Measurements from ENCODE around the gene C17orf50.

The C17orf50 gene

DNA sequence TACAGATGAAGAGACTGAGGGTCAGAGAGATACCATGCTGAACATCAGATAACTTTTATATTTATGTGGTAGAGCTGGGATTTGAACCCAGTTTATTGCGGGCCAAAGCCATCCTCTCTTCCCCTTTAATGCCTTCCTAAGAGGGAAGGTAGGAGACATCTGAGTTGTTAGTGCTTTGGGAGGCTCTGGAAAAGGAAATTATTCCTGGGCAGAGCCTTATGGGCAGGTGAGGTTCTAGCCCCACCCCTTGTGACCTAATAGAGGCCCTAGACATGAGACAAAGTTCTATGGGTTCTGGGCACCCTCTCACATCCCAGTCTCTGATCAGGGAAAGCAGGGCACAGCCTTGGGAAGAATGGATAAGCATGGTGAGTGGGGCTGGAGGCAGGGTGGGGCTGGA, at the start of gene C17orf50:
Gene C17orf50, plus strand, starts transcription at position 301 of the 400 bp plus-strand sequence. Its CDS starts 55 bp downstream, at position 356.
- in situ Hi-C loops (cut with MboI; ENCODE audit: low sequenced_read_pairs) = no loop called here

DNA sequence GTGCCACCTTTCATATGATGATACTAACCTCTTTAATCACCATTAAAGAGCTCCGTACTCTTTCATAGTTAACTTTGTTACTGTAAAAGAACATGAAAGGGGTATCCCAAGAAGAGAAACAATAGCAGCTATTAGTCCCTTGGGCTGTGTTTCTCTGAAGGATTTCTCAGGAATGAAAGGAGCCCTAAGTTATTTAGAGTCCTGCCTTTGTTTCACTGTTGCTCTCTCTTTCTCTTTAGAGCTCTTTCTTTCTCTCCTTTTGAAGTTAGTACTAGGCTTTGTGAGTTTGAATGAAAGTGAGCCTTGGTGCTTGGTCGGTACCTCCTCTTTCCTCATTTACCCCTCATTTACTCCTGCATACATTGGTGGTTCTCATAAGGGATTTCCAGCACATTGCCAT, 49.7 kb upstream of the C17orf50 start:
- in situ Hi-C loops (cut with MboI; ENCODE audit: low sequenced_read_pairs) = no loop called here

DNA sequence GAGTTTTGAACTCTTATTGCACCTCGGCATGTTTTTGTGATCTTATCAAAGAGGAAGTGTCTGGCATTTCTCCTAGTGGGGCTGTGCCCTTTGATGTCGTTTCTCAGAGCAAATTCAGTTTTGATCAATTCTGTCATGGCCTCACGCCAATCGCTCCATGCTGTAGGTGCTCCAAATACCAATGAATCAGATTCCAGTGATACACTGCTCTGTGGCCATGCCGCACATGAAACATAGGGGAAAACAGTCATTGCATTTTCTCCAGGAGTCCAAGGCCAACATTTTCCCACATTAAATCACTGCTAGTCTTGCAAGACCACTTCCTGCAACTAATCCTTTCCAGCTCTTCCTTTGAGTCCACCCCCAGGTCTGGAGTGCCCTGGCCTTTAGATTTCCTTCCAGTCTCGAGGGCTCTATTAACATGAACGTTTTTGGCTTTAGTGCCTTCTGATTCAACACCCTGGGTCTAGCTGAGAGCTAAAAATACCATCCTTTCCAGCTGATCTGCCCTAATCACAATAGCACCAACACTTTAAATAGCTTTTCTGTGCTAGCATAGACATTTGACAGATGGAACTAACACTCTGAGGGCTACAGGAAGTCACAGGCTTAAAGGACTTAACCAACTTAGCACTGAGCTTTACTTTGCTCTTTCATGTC, 47.5 kb upstream of the C17orf50 start:
- in situ Hi-C loops (cut with MboI; ENCODE audit: low sequenced_read_pairs) = no loop called here

DNA sequence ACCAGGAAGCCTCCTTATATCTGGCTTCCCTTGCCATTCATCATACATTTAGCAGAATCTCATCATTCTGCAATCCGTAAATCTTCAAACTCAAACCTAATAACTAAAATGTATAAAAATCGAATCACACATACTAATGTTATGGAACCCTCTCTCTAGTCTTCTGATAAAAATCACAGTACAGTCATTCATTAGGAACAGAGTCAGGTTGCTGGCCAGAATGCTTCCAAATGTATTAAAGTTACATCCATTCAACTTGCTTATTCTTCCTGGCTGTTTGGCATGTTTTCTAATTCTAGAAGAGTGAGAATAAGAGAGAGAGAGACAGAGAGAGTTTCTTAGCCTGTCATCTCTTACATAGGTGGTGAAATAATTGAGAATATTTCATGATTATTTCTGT, 45.7 kb upstream of the C17orf50 start:
- in situ Hi-C loops (cut with MboI; ENCODE audit: low sequenced_read_pairs) = no loop called here

DNA sequence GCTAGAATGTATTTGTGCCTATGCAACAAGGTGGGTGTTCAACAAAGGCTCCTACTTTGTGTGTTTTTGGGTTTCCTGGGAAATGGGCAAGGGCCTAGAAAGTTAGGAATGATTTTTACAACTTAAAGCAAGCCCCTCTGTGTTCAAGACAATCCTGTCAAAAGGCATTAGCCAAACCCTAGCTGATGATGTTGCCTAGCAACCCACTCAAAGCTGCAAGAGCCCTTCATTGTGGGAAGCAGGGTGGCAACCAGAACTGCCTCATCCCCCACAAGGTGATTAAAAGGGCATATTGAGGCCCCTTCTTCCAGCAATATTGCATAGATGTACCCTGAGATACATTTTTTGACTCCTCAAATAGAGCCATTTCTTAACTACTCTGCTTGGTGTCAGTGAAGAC, 45.3 kb upstream of the C17orf50 start:
- in situ Hi-C loops (cut with MboI; ENCODE audit: low sequenced_read_pairs) = no loop called here

DNA sequence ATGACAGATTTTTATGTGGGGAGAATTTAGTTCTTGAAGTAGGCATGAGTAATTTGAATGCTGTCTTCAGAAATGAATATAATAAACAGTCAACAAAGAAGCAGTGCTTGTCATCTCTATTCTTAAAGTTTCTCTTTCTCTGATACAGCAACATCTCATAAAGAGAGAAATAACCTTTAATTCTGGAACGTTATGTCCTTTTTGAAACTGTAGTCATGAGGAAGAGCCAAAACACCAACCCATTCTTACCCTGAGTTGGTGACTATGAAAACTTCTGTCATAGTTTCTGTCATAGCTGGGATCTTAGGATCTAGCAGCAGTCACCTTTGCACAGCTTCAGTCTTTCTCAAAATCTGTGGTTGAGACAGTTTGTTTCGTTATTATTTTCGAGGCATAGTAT, 44.5 kb upstream of the C17orf50 start:
- in situ Hi-C loops (cut with MboI; ENCODE audit: low sequenced_read_pairs) = no loop called here

DNA sequence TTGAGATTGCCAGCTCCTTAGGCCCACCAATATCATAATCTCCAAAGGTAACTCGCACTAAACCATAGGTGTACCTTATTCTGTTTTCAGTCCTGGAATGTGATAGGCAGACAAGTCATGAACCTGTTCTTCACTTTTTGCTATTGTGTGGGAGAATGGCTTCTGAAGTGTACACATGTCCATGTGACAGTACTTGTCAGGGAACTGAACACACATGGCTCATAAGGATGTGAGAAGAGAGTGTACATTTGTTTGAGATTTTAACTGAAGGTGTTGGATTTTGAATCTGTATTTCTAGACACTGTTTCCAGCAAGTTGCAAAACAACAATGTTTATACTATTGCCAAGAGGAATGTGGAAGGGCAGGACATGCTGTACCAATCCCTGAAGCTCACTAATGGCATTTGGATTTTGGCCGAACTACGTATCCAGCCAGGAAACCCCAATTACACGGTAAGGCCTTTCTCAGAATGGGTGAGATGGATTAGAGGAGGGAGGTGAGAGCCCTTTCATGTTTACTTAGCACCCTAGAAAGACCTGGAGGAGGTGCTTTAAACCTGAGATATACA, 43.7 kb upstream of the C17orf50 start:
- in situ Hi-C loops (cut with MboI; ENCODE audit: low sequenced_read_pairs) = no loop called here

DNA sequence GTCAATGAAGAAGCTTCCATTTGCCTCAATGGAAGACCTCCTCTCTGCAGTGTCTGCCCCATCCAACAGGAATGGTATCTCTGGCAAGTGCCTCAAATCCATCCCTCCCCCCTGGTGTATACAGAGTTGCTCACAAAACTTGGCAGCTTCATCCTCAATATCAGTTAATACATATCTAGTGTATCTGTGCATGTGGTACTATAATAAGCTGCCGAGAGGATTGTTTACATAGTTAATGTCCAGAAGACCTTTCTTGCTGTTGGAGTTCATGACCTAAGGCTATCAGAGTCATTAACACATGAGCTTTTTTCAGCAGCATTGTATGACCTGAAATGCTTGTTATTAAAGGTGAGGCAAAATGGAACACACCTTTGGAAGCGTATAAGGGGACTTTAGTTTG, 43.2 kb upstream of the C17orf50 start:
- in situ Hi-C loops (cut with MboI; ENCODE audit: low sequenced_read_pairs) = no loop called here

DNA sequence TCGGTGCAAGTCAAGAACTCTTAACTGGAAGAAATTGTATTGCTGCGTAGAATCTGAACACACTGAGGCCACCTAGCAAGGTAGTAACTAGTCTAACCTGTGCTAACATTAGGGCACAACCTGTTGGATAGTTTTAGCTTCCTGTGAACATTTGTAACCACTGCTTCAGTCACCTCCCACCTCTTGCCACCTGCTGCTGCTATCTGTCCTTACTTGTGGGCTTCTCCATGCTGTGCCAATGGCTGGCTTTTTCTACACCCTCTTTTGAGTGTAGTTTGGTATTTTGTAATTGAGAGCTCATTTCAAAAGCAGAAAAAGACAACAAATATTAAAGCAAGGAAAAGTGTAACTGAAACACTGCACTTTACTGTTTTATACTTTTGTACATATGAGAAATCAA, 37.0 kb upstream of the C17orf50 start:
- in situ Hi-C loops (cut with MboI; ENCODE audit: low sequenced_read_pairs) = no loop called here

DNA sequence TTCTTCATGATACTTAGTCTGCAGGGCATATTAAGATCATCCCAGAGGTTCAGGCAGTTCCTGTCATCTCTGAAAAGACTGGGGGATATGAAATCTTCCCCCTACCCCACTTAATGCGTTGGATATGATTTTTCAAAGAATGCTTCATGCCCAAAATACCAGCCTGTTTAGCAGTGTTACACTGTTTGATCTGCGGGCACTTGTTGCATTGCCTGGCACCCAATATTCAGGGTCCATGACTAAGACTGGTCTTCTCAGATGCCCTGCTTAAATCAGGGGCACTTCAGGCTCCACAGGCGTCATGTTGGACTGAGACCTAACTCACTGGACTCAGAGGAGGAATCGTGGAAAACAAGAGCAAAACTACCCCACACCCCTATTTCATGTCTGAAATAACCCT, 35.6 kb upstream of the C17orf50 start:
- in situ Hi-C loops (cut with MboI; ENCODE audit: low sequenced_read_pairs) = no loop called here

DNA sequence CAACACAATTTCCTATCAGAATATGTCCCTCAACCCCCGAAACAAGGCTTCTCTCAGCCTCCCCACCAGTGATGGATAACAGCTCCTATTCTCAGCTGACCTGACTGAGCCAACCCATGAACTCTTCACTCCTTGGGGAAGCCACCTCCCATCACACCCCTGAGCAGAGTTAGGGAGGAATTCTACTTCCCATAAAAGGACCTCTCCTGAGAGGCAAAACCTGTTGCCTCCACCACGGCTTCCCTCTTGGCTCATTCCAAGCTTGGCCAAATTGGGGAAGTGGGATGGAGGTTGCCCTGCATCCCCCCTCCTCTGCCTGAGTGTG, 34.9 kb upstream of the C17orf50 start:
- in situ Hi-C loops (cut with MboI; ENCODE audit: low sequenced_read_pairs) = no loop called here

DNA sequence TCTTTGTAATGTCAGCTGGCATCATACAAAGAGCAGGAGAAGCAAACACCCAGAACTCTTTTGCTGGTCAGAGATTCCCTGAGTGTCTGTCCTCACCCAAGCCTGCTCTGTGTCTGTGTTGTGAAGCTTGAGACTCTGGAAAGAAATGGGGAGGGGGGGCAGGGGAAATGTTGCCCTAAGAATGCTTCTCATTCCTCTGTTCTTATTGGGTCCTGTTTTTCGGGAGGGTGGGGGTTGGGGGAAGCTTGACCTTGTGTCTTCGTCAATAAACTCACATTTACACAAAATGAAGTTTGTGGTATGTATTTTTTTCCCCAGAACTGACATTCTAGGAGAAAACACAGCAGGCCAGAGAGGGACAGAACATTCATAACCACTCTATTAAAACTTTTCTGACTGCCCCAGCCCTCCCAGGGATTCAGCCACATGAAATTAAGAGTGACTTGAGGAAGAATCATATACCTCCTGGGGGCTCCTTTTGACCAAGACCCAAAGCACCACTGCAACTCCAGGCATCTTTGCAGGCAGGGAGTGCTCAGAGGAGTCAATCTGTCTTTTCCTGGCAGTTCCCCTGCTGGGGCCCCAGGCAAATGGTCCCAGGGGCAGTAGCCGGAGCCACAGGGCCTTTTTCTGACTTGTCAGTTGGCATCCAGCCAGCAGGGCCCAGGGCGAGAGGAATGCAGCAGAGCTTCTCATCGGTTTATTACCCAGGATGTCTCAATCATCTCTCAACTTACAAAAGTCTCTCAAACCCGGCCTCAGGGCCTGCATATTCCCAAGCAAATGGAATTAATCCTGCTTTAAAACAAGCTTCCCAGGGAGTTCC, 34.3 kb upstream of the C17orf50 start:
- in situ Hi-C loops (cut with MboI; ENCODE audit: low sequenced_read_pairs) = no loop called here

DNA sequence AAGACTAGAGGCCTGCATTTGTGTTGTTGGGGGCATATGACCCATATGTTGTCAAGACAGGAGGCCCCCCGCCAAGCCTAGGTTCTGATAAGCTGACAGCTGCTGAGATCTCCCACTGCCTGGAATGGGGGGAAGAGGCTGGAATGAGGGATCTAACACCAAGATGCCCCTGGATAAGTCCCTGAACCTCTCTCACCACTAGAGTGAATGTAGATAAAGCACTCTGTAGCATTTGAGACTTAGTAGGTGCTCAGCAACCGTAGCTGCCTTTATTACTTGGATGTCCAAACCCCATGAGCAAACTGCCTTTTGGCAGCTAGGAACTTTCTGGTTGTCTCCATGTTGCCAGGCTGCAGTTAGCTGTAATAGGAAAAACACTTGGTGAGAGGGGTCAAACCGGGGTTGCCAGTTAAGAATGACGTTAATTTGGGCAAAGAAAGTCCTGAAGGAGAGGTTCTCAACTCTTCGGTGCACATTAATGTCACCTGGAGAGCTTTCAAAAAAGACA, 33.7 kb upstream of the C17orf50 start:
- in situ Hi-C loops (cut with MboI; ENCODE audit: low sequenced_read_pairs) = no loop called here

DNA sequence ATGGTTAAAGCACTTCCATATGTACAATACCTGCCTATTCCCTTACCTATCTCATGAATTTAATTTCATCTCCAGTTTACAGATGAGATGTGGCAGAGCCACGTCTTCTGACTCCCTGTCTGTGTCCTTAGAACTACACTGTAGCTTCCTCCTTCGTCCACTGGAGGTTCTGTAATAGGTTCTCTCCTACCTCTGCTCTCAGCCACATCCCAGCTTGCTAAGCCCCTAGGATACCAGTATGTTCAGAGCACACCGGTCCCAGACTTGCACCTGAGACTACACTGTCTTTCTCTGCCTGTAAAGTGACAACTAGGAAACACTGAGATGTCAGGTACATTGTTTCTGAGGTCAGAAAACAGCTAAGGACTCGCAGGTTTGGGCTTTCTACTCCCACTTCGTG, 33.1 kb upstream of the C17orf50 start:
- in situ Hi-C loops (cut with MboI; ENCODE audit: low sequenced_read_pairs) = no loop called here

DNA sequence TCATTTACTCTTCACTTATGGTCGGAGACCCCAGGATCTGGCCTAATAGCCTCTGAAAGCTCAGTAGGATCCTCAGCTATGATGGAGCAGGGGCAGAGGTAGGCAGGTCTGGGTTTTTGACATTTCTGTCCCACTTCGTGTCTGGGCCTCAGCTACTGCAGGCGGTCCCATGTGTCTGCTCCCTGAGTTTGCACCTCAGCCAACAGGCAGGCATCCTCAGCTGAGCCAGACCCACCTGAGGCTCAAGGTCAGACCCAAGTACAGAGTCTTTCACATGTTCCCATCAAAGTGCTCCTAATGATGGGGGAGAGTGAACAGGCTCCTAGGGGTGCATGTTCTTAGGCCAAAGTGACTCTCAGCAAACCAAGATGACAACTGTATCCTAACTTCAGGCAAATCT, 32.1 kb upstream of the C17orf50 start:
- in situ Hi-C loops (cut with MboI; ENCODE audit: low sequenced_read_pairs) = no loop called here

DNA sequence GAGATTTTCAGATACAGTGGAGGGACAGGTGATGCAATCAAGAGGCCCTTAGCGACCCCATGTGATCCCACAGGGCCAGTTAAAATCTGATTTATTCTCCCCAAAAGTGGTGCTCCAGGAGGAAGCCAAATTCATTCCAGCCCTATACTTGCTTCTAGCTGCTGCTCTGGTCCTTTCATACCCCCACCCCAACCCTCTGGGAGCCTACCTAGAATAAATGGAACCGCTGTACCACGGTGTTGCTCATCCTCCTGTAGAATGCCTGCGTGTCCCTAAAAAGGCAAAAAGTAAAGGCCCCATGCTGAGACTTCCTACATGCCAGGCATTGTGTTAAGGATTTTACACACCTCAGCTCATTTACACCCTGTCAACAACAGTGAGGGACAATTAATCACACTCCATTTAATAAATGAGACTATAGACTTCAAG, 31.3 kb upstream of the C17orf50 start:
- in situ Hi-C loops (cut with MboI; ENCODE audit: low sequenced_read_pairs) = no loop called here

DNA sequence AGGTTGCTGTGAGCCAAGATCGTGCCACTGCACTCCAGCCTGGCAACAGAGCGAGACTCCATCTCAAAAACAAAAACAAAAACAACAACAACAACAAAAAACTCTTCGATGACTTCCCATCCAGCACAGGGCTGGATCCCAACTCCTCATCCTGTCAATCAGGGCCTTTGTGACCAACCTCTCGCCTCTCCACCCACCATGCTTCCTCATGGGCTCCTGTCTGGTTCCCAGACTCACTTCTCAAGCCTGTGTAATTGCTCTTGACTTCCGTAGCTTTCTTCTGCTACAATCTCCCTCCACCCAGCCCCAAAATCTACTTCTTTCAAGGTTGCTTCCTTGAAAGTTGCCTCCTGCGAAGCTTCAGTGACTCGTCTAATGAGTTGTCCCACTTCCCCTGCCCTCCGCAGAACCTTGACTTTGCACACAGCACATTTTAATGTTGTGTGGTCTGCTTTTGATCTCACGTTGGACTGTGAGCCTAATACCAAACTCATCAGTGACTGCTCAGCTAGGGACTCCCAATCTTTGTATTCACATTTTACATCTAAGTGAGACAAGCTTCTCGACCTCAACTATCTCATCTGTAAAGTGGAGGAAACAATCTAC, 30.2 kb upstream of the C17orf50 start:
- in situ Hi-C loops (cut with MboI; ENCODE audit: low sequenced_read_pairs) = no loop called here

DNA sequence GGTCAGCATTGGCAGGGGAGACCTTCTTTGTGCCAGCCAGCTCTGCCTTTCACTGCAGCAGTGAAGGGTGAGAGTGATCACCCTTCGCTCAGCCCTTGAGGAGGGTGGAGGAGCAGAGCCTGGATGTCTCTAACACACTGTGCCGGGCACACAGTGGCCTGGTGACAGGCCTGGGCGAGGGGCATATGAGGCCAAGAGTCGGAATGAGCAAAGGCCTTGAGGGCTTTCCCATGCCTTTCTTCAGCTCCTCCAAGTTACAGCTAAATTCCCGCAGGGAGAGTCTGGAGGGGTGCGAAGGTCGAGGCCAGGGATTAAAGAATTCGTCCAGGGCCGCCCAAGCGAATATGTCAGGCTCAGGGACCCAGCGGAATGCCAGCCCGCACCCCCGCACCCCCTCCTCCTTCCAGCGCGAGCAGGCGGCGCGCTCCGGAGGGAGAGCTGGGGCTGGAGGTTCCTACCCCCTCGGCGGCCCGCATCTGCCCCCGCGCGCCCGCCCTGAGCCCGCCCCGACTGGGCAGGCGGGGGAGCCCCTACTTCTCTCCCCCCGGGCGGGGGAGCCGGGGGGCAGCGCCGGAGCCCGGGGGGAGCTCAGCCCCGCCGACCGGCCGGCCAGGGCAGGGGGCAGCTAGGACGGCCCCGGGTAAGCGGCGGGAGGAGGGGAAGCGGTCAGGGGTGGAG, 29.3 kb upstream of the C17orf50 start, which contains the start of gene RASL10B:
Gene RASL10B, plus strand, starts transcription at position 401 of the 678 bp plus-strand sequence. CDS start 3,546 bp downstream, outside the sequence.
- in situ Hi-C loops (cut with MboI; ENCODE audit: low sequenced_read_pairs) = no loop called here

DNA sequence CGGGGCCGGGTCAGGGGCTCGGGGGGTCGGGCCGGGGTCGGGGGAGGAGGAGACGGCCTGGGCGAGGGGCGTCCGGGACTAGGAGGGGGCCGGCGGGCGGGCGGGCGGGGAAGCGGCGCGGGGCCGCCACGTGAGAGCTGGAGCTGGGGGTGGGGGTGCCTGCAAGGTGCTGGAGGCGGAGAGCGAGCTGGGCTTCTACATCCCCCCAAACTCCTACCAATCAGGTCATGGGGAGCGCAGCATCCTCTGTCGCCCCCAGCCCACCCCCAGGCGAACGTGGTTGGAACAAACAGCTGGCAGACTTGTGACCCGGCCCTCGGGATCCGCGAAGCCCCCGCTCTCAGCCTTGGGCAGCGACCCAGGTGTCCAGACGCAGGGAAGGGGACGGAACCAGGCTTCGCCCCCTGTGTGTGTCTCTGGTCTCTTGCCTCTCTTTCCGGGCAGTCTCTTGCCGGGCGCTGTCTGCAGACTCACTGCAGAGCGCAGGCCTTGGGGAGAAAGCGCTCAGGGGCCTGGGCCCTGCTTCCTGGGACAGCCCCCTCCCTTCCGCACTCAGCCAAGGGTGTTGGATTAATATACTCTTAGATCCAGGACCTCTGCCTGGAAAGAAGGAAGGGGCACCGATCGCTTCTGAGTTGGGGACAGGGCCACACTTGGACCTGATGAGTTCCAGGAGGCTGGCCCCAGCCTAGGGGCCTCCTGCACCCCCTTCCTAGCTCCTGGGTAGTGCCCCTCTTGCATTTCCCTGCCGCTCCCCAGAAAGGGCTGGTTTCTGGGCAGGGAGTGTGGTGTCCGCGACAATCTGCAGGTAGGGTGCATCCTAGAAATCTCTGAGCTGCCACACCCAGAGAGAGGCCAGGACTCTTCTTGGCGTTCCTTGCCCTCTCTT, 28.5 kb upstream of the C17orf50 start:
- in situ Hi-C loops (cut with MboI; ENCODE audit: low sequenced_read_pairs) = no loop called here

DNA sequence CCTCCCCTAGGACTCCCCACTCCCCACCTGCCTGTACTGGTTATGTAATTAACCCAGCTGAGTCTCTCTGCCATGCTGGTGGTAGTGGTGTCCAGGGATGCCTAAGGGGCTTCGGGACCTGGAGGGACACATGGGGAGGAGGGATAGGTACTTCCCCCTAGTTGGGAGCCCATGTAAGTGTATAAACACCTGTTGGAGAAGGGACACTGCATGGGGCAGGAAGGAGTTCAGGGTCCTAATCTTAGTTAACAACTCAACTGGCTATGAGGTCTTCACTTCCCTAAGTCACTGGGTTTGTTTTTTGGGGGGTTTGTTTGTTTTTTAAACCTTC, 27.9 kb upstream of the C17orf50 start:
- in situ Hi-C loops (cut with MboI; ENCODE audit: low sequenced_read_pairs) = no loop called here
